ENCODE data around the gene LGR6.

DNA sequence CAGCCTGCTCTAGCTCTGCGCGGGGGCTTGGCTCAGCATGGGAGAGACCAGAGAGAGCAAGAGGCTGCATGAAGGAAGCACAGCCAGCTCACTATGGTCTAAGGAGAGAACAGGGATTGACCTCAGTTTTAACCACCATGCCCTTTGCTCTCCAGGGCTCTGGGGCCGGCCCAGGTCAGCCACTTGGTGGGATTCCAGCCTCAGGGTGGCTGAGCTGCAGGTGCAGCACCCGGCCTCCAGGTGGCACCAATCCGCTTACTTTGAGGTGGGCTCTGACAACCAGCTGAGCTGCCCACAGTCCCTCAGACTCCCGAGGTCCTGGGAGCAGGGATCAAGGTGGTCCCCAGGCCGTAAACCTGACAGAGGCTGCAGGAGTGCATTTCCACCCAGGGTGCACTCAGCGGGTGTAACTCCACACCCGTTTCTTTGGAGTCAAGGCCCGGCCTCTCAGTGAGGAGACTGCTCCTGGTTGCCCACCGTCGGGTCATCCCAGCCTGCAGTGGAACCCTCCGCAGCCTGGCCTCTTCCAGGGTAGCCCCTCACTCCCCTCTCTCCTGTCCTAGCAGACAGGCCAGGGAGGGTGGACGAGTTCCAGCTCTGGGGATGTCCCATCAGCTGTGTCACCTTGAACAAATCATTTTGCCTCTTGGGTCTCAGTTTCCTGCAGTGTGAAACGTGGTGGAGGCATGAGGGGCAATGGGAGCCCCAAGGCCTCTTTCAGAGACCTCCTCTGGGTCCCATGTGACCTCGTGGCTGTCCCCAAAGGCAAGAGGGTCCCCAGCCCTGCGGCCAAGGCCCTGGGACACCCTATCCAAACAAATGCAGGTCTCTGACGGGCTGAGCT lies 607 bp upstream of the LGR6 start:
- TF ChIP-seq, protein P1, sequence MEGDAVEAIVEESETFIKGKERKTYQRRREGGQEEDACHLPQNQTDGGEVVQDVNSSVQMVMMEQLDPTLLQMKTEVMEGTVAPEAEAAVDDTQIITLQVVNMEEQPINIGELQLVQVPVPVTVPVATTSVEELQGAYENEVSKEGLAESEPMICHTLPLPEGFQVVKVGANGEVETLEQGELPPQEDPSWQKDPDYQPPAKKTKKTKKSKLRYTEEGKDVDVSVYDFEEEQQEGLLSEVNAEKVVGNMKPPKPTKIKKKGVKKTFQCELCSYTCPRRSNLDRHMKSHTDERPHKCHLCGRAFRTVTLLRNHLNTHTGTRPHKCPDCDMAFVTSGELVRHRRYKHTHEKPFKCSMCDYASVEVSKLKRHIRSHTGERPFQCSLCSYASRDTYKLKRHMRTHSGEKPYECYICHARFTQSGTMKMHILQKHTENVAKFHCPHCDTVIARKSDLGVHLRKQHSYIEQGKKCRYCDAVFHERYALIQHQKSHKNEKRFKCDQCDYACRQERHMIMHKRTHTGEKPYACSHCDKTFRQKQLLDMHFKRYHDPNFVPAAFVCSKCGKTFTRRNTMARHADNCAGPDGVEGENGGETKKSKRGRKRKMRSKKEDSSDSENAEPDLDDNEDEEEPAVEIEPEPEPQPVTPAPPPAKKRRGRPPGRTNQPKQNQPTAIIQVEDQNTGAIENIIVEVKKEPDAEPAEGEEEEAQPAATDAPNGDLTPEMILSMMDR (conservative IDR thresholded peaks at IDR 0.05; ENCODE audit: low read depth, low read length), result peak; percentile 79
- no peak for TF ChIP-seq EZH2 (IDR thresholded peaks at IDR 0.05; ENCODE audit: low read length, unreplicated experiment)

Measured in PC-3 (cell line).